ENCODE measurements around the gene NUDT4. TPM values are rescaled to one million over a fixed set of nuclear protein-coding genes. Genes with fewer than 3 reads are reported as not detected.

NUDT4 gene
- total RNA-seq, 1 experiment from 2014 or later: 17.8 TPM

DNA sequence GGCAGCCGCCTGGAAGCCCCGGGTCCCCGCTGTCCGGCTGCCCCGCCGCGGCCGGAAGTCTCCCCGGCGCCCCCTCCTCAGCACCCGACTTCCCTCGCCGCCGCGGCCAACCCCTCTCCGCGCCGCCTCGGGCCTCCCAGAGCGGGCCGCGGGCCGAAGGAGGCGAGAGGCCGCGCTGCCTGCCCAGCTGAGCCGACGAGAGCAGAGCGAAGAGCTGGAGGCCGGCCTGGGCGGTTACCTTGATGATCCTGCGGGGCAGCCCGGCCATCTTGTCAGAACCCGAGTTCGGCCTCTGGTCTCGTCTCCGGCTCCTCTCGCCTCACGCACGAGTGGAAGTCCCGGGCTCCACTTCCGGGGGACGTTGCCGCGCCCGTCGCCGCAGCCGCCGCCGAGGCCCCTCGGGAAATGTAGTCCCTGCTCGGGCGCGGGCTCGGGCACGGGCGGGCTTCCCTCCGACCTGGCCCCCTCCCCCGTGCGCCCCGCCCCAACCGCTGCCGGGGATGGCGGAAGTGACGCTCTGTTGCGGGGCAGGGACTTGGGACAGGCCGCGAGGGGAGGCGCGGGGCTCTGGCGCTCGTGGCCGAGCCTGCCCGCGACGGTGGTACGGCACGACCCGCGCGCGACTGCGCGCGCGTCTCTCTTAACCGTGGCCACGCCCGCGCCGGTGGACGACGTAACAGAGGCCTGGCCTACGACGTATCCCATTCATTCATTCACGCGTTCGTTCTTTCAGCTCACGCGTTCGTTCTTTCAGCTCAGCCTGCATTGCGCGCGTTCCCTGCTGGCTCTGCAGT, 64.1 kb downstream of the NUDT4 start, which contains the start of gene UBE2N:
TSS of gene UBE2N (minus strand) at position 331 of the 794 bp plus-strand sequence. CDS start at position 268, 63 bp downstream.
- DNase-seq (ENCODE audit: low read depth): peak; percentile 91
- in situ Hi-C loops (cut with HindIII; ENCODE audit: low pct_unique_long_range_greater_than_20kb, low sequenced_read_pairs): no loop called here

DNA sequence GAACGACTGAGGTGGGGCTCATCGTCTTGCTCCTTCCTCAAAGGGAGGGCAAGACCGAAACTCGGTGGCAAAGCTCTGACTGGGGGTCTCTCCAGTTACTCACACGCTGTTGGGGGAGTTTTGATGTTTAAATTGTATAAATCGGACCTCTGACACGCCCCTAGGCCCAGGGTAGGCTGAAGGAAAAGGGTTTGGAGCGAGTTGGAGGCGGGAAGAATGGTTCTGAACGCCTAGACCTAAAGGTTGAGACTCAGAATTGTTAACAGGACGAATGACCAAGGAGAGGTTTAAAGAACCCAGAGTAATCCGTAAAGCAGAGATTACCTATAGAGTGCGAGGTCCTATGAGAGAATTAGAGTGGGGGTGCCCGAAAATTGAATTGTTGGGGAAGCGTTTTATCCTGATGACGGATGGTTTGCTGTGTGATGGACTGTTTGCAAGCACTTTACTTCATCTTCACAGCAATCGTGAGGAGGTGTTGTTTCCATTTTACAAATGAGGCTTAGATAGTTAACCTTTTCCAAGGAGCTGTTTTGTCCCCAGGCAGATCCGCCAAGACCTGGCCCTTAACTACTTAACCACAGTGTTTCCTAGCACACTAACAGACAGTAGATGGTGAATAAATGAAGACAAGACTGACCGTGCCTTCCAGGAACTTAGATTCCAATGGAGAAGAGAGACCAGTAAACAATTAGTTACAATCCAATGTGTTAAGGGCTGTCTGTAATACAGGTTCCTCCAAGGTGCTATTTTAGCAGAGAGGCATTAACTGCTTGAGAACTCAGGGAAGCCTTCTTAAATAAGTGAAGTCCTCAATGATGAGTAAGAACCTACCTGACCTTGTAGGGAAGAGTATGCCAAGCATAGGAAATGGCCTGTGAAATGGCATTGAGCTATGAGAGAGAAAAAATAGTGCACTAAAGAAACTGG, 65.0 kb downstream of the NUDT4 start:
- peak; percentile 4 for DNase-seq (ENCODE audit: low read depth)
- in situ Hi-C loops (cut with HindIII; ENCODE audit: low pct_unique_long_range_greater_than_20kb, low sequenced_read_pairs): no loop called here

DNA sequence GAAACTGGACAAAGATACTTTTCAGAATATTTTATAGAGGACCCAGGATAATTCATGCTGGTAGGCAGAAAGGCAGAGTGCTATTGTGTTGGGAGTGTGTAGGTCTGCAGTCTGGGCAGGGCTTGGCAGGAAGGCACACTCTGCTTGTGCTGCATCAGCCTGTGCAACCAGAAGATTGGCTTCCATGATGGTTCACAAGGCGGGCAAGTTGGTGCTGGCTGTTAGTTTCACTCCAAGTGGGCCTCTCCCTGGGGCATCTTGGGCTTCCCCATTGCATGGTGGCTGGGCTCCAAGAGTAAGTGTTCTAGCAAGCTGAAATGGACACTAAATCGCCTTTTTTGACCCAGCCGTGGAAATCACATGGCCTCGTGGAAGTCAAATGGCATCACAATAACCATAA, 65.9 kb downstream of the NUDT4 start:
- in situ Hi-C loops (cut with HindIII; ENCODE audit: low pct_unique_long_range_greater_than_20kb, low sequenced_read_pairs): no loop called here
- DNase-seq (ENCODE audit: low read depth): no peak

DNA sequence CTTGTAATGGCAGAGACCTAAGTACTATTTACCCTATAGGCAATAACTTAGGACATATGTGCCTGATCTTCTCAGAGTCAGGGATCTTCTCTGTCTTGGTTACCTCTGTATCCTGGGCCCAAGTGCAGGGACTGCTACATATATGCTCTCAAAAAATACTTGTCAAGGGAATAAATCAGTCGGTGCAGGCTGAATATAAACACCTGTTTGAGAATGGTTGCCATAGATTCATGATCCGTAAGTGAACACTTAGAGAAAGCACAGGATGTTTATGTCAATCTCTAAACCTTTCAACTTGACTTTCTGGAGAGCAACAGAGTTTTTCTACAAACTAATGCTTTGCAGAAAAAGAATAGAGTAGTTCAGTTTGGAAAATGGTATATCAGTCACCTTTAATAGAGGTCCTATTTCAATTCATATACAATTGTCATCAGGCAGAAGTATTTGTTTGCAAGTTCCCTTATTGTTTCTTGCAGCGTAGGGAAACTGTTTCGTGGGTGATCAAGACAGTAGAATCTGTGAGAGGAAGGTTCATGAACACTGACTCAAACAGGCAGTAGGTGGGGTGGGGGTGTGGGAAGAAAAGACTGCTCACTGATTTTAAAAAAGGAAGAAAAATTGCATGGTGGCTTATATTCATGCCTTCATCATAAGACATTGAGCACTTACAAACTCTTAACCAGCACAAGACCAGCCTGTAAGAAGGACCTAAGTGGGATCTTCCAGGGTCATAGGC, 70.0 kb downstream of the NUDT4 start:
- no peak for DNase-seq (ENCODE audit: low read depth)
- in situ Hi-C loops (cut with HindIII; ENCODE audit: low pct_unique_long_range_greater_than_20kb, low sequenced_read_pairs): no loop called here

DNA sequence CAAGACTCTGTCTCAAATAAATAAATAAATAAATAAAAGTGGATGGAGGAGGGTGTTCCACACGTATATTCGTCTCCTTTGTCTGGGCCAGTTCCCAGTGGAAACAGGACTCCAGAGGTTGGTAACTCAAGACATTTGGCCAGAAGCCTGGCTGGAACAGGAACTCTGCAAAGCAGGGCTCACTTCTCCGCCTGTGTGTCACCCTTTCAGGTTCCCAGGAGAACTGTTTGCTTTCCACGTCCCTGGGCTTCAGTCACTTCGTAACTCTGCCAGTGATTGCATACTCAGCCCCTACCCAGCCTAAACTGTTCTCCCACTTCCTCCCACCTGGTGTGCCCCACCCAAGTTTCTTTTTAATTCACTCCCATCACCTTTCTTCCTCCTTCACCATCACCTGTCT, 71.1 kb downstream of the NUDT4 start:
- in situ Hi-C loops (cut with HindIII; ENCODE audit: low pct_unique_long_range_greater_than_20kb, low sequenced_read_pairs): no loop called here
- no peak for DNase-seq (ENCODE audit: low read depth)

DNA sequence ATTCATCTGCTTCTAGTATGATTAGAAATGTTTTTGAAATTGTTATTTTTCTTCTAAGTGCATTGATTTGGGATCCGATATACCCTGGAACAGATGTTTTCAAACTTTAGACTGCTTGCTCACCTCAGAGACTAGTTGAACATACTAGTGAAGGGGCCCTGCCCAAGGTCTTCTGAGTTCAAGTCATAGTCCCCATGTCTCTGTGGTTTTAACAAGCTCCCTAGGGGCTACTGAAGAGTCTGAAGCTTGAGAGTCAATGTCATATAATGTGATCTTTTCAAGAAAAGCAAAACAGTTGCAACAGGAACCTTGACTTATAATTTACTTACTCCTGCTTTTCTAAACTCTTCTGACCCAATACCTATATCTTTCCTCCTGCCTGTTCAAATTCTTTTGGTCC, 71.6 kb downstream of the NUDT4 start:
- DNase-seq (ENCODE audit: low read depth): no peak
- in situ Hi-C loops (cut with HindIII; ENCODE audit: low pct_unique_long_range_greater_than_20kb, low sequenced_read_pairs): no loop called here

DNA sequence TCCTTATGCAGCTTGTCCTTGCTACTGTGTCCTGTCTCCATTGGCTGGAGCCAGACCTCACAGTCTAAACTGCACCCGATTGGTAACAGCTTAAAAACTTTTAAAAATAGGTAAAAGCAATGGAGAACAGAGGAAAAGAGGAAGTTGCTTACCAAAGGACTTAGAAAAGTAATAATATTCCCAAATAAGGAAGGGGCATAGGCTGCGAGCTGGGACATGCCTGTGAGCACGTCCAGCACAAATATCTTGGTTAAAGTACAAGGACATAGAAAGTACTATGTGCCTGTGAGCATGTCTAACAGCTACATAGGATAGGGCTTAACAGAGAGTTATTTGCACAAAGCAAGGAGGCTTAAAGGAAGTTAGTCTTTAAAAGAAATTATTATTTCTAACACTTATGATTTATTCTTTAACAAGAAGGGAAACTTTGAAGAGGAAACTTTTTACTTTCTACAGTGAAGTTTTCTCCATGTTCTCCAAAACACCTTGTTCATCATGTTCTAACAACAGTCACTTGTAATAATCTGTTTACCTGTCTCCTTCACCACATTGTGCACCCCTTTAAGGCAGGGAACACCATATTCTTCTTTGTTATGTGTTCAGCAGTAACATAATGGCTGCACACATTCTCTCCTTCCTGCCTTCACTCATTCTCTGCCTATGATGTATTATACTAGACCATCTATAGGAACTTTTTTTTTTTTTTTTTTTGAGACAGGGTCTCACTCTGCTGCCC, 73.9 kb downstream of the NUDT4 start:
- in situ Hi-C loops (cut with HindIII; ENCODE audit: low pct_unique_long_range_greater_than_20kb, low sequenced_read_pairs): no loop called here
- DNase-seq (ENCODE audit: low read depth): no peak

DNA sequence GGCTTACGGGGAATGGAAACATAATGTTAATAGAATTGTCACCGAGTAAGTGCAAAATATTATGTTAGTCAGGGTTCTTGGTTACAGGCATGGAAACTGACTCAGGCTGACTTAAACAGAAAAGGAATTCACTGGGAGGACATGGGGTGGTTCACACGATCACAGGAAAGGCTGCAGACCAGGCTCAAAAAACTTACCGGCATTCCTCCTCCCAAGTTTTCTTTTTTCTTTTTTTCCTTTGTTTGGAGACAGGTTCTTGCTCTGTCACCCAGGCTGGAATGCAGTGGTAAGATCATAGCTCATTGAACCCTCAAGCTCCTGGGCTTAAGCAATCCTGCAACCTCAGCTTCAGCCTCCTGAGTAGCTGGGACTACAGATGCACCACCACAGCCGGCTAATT, 75.9 kb downstream of the NUDT4 start:
- DNase-seq (ENCODE audit: low read depth): no peak
- in situ Hi-C loops (cut with HindIII; ENCODE audit: low pct_unique_long_range_greater_than_20kb, low sequenced_read_pairs): no loop called here

DNA sequence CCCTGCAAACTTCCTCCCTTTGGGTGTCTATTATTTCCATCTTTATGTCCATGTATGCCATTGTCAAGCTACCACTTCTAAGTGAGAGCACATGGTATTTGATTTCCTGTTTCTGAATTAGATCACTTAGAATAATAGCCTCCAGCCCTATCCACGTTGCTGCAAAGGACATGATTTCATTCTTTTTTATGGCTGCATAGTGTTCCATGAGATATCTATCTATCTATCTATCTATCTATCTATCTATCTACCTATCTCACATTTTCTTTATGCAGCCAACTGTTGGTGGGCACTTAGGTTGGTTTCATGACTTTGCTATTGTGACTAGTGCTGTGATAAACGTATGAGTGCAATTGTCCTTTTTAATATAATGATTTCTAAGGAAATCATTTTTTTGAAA, 78.4 kb downstream of the NUDT4 start:
- DNase-seq (ENCODE audit: low read depth): no peak
- in situ Hi-C loops (cut with HindIII; ENCODE audit: low pct_unique_long_range_greater_than_20kb, low sequenced_read_pairs): no loop called here

Other genes with a start within 250 kb of the NUDT4 start
- gene UBE2N, start 64.0 kb downstream of the NUDT4 start, total RNA-seq (2014; rRNA removed; shearing (Covaris generic); ENCODE audit: low replicate concordance): 32.5 and 53.2 TPM in 2 replicates
- 25.1 and 48.3 TPM in 2 replicates for gene MRPL42, start 89.6 kb downstream of the NUDT4 start, total RNA-seq (2014; rRNA removed; shearing (Covaris generic); ENCODE audit: low replicate concordance)
- 4.9 and 7.1 TPM in 2 replicates for gene SOCS2, start 194.8 kb downstream of the NUDT4 start, total RNA-seq (2014; rRNA removed; shearing (Covaris generic); ENCODE audit: low replicate concordance)